ENCODE measurements around the gene ABCD1.

ABCD1 gene

DNA sequence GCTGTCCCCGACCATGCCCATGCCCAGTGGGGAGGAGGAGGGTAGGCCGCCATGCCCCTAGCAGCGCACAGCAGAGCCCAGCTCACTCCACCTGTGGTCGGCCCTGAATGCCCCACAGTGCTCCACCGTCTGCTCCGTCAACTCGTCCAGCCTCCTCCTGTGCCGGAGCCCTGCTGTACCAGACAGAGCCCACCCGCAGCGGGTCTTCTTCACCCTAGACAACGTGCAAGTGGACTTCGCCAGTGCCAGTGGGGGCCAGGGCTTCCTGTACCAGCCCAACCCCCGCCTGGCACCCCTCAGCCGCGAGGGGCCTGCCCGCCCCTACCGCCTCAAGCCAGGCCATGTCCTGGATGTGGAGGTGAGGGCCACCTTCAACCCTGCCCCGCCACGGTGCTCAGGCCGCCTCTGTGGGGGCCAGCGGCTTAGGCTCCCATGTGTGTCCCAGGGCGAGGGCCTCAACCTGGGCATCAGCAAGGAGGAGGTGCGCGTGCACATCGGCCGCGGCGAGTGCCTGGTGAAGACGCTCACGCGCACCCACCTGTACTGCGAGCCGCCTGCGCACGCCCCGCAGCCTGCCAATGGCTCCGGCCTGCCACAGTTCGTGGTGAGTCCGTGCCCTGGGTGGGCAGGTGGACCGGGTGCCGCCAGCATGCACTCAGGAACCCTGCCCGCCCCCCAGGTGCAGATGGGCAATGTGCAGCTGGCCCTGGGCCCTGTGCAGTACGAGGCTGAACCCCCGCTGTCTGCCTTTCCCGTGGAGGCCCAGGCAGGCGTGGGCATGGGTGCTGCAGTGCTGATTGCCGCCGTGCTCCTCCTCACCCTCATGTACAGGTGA, 49.3 kb downstream of the ABCD1 start:
- no peak for DNase-seq (ENCODE audit: low read depth)

DNA sequence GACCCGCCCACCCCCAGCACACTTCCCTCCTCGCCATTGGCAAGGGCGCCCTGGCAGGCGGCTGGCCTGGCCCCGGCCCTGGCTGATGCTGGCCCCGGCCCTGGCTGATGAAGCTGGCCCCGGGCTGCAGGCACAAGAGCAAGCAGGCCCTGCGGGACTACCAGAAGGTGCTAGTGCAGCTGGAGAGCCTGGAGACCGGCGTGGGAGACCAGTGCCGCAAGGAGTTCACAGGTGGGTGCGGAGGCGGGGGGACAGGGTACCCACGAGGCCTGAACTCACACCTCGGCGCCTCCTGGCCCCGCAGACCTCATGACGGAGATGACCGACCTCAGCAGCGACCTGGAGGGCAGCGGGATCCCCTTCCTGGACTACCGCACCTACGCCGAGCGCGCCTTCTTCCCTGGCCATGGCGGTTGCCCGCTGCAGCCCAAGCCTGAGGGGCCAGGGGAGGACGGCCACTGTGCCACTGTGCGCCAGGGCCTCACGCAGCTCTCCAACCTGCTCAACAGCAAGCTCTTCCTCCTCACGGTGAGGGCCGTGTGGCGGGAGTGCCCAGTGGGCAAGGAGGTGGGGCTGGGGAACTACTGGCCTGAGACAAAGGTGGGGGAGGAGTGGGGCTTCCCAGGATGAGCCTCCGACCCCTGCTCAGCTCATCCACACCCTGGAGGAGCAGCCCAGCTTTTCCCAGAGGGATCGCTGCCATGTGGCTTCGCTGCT, 50.1 kb downstream of the ABCD1 start:
- no peak for DNase-seq (ENCODE audit: low read depth)

DNA sequence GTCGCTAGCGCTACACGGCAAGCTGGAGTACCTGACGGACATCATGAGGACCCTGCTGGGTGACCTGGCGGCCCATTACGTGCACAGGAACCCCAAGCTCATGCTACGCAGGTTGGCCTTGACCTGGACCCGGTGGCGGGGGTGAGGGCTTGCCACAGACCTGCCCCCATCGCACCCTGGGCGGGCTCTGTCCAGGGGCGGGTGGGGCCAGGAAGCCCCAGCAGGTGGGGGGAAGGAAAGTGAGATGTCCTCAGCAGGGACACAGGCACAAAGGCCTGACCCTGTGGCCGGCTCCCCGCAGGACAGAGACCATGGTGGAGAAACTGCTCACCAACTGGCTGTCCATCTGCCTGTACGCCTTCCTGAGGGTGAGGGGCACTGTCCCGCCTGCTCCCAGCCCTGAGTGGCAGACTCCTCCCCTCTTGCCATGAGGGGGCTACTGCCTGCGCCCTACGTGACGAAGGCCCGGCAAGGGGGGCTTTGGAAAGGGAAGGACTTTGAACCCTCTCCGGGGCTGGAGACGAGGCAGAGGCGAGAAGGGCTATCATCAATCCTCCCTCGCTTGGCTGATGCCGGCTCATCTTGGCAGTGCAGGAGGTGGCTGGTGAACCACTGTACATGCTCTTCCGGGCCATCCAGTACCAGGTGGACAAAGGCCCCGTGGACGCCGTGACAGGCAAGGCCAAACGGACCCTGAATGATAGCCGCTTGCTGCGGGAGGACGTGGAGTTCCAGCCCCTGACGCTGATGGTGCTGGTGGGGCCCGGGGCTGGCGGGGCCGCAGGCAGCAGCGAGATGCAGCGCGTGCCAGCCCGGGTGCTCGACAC, 50.9 kb downstream of the ABCD1 start:
- DNase-seq (ENCODE audit: low read depth): no peak

DNA sequence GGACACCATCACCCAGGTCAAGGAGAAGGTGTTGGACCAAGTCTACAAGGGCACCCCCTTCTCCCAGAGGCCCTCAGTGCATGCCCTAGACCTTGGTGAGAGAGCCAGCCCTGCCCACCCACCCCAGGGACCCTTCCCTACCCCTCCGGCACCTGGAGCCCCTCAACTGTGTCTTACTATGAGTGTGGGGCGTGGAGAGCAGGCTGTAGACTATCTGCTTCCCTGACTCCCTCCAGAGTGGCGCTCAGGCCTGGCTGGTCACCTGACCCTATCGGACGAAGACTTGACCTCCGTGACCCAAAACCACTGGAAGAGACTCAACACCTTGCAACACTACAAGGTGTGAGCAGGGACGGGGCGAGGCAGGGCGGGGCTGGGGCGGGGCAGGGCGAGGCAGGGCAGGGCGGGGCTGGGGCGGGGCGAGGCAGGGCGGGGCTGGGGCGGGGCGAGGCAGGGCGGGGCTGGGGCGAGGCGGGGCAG, 51.5 kb downstream of the ABCD1 start:
- DNase-seq (ENCODE audit: low read depth): no peak

DNA sequence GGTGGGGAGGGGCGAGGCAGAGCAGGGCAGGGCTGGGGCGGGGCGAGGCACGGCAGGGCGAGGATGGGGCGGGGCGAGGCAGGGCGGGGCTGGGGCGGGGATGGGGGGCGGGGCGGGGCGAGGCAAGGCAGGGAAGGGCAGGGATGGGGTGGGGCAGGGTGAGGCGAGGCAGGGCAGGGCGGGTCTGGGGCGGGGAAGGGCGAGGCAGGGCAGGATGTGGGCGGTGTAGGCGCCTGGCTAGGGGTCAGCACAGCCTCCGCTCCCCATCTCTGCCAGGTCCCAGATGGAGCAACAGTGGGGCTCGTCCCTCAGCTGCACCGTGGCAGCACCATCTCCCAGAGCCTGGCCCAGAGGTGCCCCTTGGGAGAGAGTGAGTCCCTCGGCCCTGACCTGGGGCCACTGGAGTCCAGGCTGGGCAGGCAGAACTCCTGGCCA, 52.0 kb downstream of the ABCD1 start:
- DNase-seq (ENCODE audit: low read depth): no peak

DNA sequence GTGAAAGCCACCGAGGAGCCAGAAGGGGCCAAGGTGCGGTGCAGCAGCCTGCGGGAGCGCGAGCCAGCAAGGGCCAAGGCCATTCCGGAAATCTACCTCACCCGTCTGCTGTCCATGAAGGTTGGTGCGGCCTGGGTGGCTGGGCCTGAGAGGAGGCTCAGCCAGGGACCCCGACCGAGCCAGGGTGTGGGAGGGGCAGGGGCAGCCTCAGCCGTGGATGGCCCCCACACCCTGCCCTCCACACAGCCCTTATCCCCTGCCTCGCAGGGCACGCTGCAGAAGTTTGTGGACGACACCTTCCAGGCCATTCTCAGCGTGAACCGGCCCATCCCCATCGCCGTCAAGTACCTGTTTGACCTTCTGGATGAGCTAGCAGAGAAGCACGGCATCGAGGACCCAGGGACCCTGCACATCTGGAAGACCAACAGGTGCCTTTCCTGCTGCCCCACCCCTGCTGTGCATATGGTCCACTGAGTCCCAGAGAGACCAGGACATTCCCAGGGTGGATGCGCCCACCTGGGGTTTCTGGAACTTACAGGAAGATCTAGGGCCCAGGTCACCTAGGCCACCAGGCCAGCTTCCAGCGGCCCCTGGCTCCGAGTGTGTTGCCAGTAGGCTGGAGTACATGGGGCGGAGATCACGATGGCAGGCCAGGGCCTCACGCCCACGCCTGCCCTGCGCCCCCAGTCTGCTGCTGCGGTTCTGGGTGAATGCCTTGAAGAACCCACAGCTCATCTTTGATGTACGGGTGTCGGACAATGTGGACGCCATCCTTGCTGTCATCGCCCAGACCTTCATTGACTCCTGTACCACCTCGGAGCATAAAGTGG, 52.8 kb downstream of the ABCD1 start:
- no peak for DNase-seq (ENCODE audit: low read depth)

DNA sequence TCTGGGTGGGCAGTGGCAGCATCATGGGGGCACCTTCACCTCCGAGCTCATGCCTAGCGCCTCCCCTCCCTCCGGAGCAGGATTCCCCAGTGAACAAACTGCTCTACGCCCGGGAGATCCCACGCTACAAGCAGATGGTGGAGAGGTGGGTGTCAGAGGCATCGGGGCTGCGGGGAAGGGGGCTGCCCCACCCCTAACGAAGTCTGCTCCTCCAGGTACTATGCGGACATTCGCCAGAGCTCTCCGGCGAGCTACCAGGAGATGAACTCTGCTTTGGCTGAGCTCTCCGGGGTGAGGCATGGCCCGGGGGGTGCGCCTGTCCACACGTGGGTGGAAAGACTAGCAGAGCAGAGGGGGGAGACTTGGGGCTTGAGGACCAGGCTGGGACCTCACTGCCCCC, 53.5 kb downstream of the ABCD1 start:
- DNase-seq (ENCODE audit: low read depth): no peak

DNA sequence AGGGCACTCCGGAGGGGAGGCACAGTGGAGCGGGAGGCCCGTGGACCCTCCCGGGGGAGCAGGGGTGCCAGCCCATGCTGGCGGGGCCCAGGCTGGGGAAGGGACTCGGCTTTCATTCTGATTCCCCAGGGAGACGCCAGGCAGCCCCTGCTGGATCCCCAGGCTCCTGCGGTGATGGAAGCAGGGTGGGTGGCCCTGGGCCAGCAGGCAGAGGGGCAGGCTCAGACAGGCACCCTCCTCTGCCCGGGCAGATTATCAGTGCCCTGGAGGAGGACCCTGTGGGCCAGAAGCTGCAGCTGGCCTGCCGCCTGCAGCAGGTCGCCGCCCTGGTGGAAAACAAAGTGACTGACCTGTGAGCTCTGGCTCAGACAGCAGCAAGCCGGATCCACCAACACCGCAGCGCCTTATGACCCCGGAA, 54.0 kb downstream of the ABCD1 start:
- DNase-seq (ENCODE audit: low read depth): no peak

DNA sequence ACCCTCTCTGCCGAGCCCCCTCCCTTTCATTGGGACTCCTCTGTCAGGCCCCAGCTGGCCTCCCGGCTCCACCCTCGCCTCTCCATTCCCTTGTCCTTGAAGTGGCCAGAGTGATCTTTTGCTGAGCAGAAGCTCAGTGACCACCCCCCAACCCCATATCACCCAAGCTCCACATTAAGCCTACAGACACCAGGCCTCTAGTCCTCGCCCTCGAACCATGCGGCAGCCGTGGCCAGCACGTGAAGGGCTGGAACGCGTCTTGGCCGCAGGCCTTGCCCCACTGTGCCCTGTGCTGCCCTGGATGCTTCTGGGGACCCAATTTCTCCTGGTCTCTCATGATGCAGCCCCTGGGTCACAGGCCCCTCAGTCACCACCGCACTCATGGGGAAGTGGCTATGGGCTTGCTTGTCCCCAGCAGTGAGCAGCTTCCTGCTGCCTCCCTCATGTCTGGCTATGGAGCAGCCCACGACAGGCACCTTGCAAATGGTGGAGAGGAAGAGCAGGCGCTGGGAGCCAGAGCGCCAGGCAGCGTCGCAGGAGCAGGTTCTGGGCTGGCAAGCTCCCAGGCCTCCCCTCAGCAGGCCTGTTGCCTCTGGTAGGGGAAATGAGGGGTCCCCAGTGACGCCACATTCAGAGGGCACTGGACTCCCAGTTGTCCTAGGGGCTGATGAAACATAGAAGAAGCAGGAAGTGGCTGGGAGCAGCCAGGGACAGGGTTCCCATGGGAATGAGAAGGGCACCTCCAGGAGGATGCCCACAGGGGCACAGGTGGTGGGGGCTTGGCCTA, 55.4 kb downstream of the ABCD1 start:
- DNase-seq (ENCODE audit: low read depth): no peak

DNA sequence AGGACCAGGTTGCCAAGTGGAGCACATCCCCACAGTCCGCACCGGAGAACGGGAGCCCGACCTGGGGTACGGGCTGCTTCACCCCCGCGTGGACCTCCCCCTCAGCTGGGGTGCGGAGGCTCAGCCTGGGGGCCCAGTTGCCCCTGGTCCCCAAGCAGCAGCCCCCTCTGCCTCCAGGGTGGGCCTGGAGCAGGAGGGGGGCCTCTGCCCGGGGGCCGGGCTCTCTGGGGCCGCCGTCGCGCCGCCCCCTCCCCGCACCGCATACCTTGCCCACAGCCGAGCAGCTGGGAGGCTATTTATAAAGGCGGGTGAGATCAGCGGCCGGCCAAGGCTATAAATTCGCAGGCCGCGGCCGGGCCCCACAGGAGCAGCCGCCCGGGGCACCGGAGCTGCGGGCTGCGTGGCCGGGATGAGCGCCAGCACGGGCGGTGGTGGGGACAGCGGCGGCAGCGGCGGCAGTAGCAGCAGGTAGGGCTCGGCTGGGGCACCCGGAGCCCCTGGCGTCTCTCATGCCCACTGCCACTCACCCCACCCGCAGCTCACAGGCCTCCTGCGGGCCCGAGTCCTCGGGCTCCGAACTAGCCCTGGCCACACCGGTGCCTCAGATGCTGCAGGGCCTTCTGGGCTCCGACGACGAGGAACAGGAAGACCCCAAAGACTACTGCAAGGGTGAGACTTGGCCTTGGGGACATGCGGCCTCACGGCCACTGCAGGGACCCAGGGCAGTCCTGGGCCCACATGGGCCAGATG, 56.2 kb downstream of the ABCD1 start, which contains the start of gene SRPK3:
Gene SRPK3, plus strand, starts transcription at position 364 of the 750 bp plus-strand sequence. Its CDS starts 46 bp downstream, at position 410.
- no peak for DNase-seq (ENCODE audit: low read depth)

DNA sequence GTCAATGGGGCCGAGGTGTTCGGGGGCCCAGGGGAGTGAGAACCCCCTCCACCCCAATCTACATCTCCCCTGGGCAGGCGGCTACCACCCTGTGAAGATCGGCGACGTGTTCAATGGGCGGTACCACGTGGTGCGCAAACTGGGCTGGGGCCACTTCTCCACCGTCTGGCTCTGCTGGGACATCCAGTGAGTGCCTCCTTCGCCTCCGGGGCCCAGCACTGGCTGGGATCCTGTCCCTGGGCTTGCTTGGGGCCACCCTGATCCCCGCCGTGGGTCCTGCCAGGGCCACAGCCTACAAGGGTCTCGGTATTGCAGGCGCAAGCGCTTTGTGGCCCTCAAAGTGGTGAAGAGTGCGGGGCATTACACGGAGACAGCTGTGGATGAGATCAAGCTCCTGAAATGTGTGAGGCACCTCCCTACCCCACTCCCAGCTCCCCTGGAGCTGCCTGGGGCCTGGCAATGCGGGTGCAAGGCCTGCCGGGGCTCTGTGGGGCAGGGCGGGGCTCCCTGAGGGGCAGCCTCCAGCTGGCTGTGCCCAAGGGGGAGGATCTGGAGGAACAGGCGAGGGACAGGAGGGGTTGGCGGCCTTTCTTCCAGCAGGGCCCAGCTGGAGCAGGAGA, 56.9 kb downstream of the ABCD1 start:
- DNase-seq (ENCODE audit: low read depth): no peak

DNA sequence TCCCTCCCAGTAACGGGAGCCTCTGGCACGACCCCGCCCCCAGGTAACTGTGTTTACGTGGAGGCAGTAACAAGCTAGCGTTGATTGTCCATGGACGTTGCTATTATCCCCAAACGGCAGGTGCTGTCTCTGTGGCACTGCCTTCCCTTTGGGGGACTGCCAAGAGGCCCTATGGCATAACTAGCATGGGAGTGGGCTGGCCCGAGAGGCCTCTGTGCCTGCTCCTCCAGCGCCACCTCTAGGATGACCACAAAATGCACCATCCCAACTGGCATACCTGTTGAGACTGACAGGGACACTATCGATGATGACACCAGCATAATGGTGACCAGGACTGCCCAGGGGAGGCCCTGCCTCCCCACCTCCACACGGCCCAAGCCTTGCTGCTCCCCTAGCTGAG, 57.7 kb downstream of the ABCD1 start:
- DNase-seq (ENCODE audit: low read depth): no peak

DNA sequence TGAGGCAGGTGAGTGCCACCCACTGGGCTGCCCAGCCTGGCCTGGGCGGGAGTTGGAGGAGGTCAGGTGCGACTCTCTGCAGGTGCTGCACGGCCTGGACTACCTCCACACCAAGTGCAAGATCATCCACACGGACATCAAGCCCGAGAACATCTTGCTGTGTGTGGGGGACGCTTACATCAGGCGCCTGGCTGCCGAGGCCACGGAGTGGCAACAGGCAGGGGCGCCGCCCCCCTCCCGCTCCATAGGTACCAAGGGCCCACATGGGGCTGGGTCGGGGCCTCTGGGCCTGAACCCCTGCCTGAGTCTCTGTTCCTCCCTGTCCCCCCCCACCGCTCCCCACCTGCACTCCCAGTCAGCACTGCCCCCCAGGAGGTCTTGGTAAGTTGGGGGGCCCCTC, 58.2 kb downstream of the ABCD1 start:
- no peak for DNase-seq (ENCODE audit: low read depth)

DNA sequence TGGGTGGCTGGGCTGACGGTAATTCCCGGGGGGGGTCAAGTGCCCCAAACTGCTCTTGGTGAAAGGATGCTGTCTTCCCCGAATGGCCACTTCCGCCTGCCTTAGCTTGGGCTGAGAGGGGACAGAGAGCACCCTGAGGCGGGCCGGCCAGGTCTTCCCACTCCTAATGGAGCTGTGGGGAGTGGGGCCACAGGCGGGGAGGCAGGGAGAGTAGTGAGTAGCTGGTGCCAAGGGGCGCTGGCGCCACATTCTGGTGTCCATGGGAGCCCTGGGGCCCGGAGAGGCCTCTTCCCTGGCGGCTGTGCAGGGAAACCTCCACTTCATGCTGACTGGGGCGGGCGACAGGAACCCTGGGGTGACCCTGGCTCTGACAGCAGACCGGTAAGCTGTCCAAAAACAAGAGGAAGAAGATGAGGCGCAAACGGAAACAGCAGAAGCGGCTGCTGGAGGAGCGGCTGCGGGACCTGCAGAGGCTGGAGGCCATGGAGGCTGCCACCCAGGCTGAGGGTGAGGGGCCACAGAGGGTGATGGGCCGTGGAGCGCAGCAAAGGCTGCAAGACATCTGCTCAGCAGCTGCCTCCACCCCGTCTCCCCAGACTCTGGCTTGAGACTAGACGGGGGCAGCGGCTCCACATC, 58.8 kb downstream of the ABCD1 start:
- DNase-seq (ENCODE audit: low read depth): no peak

DNA sequence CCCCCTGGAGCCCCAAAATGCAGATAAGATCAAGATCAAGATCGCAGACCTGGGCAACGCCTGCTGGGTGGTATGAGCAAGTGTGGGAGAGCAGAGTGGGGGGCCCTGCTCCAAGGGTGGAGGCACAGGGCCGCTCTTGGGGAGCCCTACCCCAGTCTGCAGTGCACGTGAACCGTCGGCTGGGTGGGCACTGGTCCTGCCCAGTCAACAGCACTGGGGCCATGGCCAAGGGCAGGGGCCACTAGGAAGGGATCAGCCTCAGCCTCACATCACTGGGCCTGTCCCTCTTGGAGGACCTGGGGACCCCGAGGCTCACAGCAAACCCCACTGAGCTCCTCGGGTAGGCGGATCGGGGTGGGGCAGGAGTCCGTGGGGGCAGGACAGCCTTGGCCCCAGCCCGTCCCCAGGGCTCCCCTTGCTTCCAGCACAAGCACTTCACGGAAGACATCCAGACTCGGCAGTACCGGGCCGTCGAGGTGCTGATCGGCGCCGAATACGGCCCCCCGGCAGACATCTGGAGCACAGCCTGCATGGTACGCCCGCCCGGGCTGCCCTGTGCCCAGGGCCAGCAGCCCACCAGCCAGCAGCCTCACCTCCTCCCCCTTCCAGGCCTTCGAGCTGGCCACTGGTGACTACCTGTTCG, 59.8 kb downstream of the ABCD1 start:
- DNase-seq (ENCODE audit: low read depth): no peak

DNA sequence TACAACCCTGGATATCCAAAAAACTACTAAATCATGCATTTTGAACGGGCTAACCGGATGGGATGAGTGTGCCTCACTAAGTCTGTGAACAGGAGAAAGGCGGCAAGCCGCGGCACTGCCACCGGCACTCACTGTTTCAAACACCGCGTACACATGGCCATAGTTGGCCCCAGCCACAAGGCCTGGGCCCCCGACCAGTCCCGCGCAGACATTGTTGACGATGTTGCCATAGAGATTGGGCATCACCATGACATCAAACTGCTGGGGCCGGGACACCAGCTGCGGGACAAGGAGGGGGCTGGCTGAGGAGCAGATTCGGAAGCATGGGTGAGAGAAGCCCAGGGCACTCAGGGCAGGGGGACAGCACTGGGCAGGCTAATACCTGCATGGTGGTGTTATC, 62.0 kb downstream of the ABCD1 start:
- no peak for DNase-seq (ENCODE audit: low read depth)

DNA sequence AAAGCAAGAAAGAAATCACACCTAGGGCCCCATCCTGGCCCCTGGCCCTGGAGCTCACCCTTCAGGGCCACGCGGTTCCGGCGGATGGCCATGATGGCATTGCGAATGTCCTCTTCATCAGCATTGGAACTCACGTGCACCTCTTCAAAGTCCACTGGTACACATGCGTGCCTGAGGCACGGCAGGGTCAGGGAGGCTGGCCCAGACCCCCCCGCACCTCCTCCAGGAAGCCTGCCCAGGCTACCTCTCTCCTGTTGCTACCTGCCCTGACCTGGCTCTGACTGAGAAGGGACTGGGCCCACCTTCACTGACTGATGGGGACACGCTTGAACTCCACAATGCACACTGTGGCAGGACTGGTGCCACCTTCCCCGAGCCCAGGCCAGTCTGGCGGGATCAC, 65.0 kb downstream of the ABCD1 start:
- no peak for DNase-seq (ENCODE audit: low read depth)

DNA sequence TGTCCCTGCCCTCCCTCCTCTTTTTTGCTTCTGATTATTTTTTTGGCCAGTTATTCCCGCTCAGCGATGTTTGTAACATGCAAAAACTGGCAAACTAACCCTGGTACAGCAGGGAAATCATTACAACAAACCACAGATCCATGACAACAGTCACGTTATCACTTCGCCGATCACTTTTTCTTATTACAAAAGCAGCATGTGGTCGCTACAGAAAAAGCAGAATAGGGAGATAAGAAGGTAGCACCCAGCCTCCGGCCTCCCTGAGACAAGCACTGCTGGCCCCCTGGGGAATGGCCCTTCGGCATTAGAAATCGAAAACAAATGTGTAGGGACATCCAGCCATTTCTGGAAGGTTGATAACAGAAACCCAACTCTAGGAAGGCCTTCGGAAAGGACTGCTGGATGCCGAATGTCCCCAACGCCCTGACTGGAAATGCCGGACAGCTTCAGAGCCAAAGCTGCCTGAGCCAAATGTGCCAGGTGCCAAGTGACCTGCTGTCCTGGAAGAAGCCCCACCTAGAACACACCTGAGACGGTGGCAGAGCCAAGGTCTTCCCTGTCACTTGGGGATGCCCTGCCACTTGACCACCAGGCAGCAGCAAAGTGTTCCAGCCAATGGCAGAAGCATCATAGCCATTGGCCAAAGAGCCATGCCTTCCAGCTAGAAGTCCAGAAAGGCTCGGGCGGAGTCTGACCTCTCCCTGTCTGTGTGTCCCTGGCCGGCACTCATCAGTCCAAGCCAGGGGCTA, 66.6 kb downstream of the ABCD1 start:
- DNase-seq (ENCODE audit: low read depth): no peak

All from CMK (cell line).